ENCODE results near the gene CIAO2B.

GRCh38 chr16:66902648-66903543 is 31.3 kb downstream of the CIAO2B start:
- TF ChIP-seq POLR2A (IDR thresholded peaks at IDR 0.05; ENCODE audit: low read length) (no peak), GATA1 (IDR thresholded peaks at IDR 0.05; ENCODE audit: low read depth, low read length) (no peak)
